ENCODE data around the gene DUS3L. TPM values are rescaled to one million over a fixed set of nuclear protein-coding genes. Genes with fewer than 3 reads are reported as not detected.

Gene DUS3L
- total RNA-seq, 1 donor from 2014 or later = 61.1 TPM

- Mint-ChIP-seq H3K9me3 (no peaks in the 10 kb centered on the region), H3K4me1 (no peaks in the 10 kb centered on the region), H3K27ac (no peak overlapping the region), H3K36me3 (no peaks in the 10 kb centered on the region), H3K27me3 (ENCODE audit: low read depth) (peaks cover 28% of the 10 kb centered on the region), H3K4me3 (no peak overlapping the region)
- TF ChIP-seq CTCF (IDR thresholded peaks at IDR 0.05; ENCODE audit: unreplicated experiment) = no peak
- no peak for DNase-seq (ENCODE audit: low spot score in 2 of 2, unreplicated experiment in 2 of 2)
Observed at GRCh38 chr19:5817218-5817617, 26.3 kb upstream of the DUS3L start.

- Mint-ChIP-seq H3K4me3 (no peak overlapping the region), H3K9me3 (no peaks in the 10 kb centered on the region)
Observed at GRCh38 chr19:5814852-5815246, 23.9 kb upstream of the DUS3L start.

GRCh38 chr19:5814123-5814851 lies 23.3 kb upstream of the DUS3L start:
- H3K4me3 Mint-ChIP-seq = no peak overlapping the region
- H3K4me1 Mint-ChIP-seq = no peaks in the 10 kb centered on the region
- no peaks in the 10 kb centered on the region for H3K9me3 Mint-ChIP-seq
- no peak overlapping the region for H3K27ac Mint-ChIP-seq
- no peak for DNase-seq (ENCODE audit: low spot score in 2 of 2, unreplicated experiment in 2 of 2)
- TF ChIP-seq CTCF (IDR thresholded peaks at IDR 0.05; ENCODE audit: unreplicated experiment) = no peak
- peaks cover 24% of the 10 kb centered on the region for H3K27me3 Mint-ChIP-seq (ENCODE audit: low read depth)
- H3K36me3 Mint-ChIP-seq = no peaks in the 10 kb centered on the region

More at GRCh38 chr19:5814852-5815246, 23.9 kb upstream of the DUS3L start:
- TF ChIP-seq CTCF (IDR thresholded peaks at IDR 0.05; ENCODE audit: unreplicated experiment) = no peak
- Mint-ChIP-seq H3K27me3 (ENCODE audit: low read depth) (peaks cover 24% of the 10 kb centered on the region), H3K36me3 (no peaks in the 10 kb centered on the region), H3K4me1 (no peaks in the 10 kb centered on the region), H3K27ac (no peak overlapping the region)
- no peak for DNase-seq (ENCODE audit: low spot score in 2 of 2, unreplicated experiment in 2 of 2)

- no peaks in the 10 kb centered on the region for H3K4me1 Mint-ChIP-seq
- H3K27me3 Mint-ChIP-seq (ENCODE audit: low read depth) = peaks cover 27% of the 10 kb centered on the region
- H3K4me3 Mint-ChIP-seq = no peak overlapping the region
- no peaks in the 10 kb centered on the region for H3K9me3 Mint-ChIP-seq
- H3K27ac Mint-ChIP-seq = no peak overlapping the region
- no peak for TF ChIP-seq CTCF (IDR thresholded peaks at IDR 0.05; ENCODE audit: unreplicated experiment)
- H3K36me3 Mint-ChIP-seq = no peaks in the 10 kb centered on the region
- DNase-seq (ENCODE audit: low spot score in 2 of 2, unreplicated experiment in 2 of 2) = no peak
Observed at GRCh38 chr19:5811117-5811516, 20.2 kb upstream of the DUS3L start.

GRCh38 chr19:5809469-5809868 lies 18.5 kb upstream of the DUS3L start:
- peaks cover 34% of the 10 kb centered on the region for H3K27me3 Mint-ChIP-seq (ENCODE audit: low read depth)
- no peak overlapping the region for H3K4me3 Mint-ChIP-seq
- no peaks in the 10 kb centered on the region for H3K9me3 Mint-ChIP-seq
- no peaks in the 10 kb centered on the region for H3K36me3 Mint-ChIP-seq
- DNase-seq (ENCODE audit: low spot score in 2 of 2, unreplicated experiment in 2 of 2) = no peak
- H3K4me1 Mint-ChIP-seq = peaks cover 2% of the 10 kb centered on the region
- no peak overlapping the region for H3K27ac Mint-ChIP-seq
- TF ChIP-seq CTCF (IDR thresholded peaks at IDR 0.05; ENCODE audit: unreplicated experiment) = no peak
